Effector memory CD4-positive, alpha-beta T cell (primary cell): ENCODE results near the gene EPHB4.

Source experiments
- DNase-seq, 3 donors: peaks; one replicate each; pipeline ENCODE4 v3.0.0-alpha.2; 2020
- H3K27ac ChIP-seq: 2 replicates; pipeline ENCODE4 v1.7.0; 2013; ENCODE audit warnings: mild to moderate bottlenecking, low read length, moderate library complexity; ENCODE audit not compliant: insufficient read depth, poor library complexity, severe bottlenecking
- H3K27me3 ChIP-seq: replicated peaks from 2 replicates; pipeline ENCODE4 v1.7.0; 2013; ENCODE audit warnings: mild to moderate bottlenecking, low read length; ENCODE audit not compliant: insufficient read depth, control insufficient read depth, poor library complexity, severe bottlenecking
- H3K36me3 ChIP-seq: 2 replicates; pipeline ENCODE4 v1.7.0; 2013; ENCODE audit warnings: mild to moderate bottlenecking, low read length, moderate library complexity; ENCODE audit not compliant: control insufficient read depth, insufficient read depth
- H3K4me1 ChIP-seq: 2 replicates; pipeline ENCODE4 v1.7.0; 2013; ENCODE audit warnings: low read length, mild to moderate bottlenecking; ENCODE audit not compliant: control insufficient read depth, insufficient read depth, poor library complexity, severe bottlenecking
- H3K4me3 ChIP-seq: 2 replicates; pipeline ENCODE4 v1.7.0; 2013; ENCODE audit warnings: low read length, low read depth, mild to moderate bottlenecking; ENCODE audit not compliant: insufficient read depth, poor library complexity, severe bottlenecking
- H3K9me3 ChIP-seq: 2 replicates; pipeline ENCODE4 v1.7.0; 2013; ENCODE audit warnings: mild to moderate bottlenecking, low read length, moderate library complexity; ENCODE audit not compliant: control insufficient read depth

Gene EPHB4

DNA sequence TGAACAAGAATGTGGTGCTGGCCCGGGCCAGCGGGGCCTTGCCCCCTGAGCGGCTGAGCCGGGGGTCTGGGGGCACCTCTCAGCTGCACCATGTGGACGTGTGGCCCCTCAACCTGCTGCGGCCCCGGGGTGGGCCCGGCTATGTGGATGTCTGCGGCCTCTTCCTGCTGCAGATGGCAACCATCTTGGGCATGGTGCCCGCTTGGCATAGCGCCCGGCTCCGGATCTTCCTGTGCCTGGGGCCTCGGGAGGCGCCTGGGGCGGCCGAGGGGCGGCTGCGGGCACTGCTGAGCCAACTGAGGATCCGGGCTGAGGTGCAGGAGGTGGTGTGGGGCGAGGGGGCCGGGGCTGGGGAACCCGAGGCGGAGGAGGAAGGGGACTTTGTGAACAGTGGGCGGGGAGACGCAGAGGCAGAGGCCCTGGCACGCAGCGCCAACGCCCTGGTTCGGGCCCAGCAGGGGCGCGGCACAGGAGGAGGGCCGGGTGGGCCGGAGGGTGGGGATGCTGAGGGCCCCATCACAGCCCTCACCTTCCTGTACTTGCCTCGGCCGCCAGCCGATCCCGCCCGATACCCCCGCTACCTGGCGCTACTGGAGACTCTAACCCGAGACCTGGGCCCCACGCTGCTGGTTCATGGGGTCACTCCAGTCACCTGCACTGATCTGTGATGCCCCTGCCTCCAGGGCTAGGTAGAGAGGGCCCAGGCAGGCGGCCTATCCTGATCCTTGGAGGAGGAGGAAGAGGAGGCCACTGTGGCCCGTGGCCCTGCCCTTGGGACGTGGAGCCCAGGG, 38.8 kb upstream of the EPHB4 start:
- Histone ChIP-seq H3K27me3 (no peaks in the 10 kb centered on the region), H3K4me3 (no peak overlapping the region), H3K36me3 (peaks cover 15% of the 10 kb centered on the region), H3K9me3 (no peaks in the 10 kb centered on the region), H3K27ac (no peak overlapping the region), H3K4me1 (peaks cover 14% of the 10 kb centered on the region)
- no peak for DNase-seq

- H3K36me3 ChIP-seq: peaks cover 22% of the 10 kb centered on the region
- H3K4me3 ChIP-seq: no peak overlapping the region
- no peaks in the 10 kb centered on the region for H3K9me3 ChIP-seq
- DNase-seq: no peak
- H3K4me1 ChIP-seq: peaks cover 14% of the 10 kb centered on the region
- H3K27ac ChIP-seq: no peak overlapping the region
- no peaks in the 10 kb centered on the region for H3K27me3 ChIP-seq
Observed at GRCh38 chr7:100865372-100865911, 38.1 kb upstream of the EPHB4 start.

GRCh38 chr7:100864263-100864845, 37.0 kb upstream of the EPHB4 start:
- H3K36me3 ChIP-seq: peaks cover 32% of the 10 kb centered on the region
- no peak for DNase-seq
- no peak overlapping the region for H3K4me3 ChIP-seq
- no peak overlapping the region for H3K27ac ChIP-seq
- no peaks in the 10 kb centered on the region for H3K27me3 ChIP-seq
- peaks cover 14% of the 10 kb centered on the region for H3K4me1 ChIP-seq
- no peaks in the 10 kb centered on the region for H3K9me3 ChIP-seq

DNA sequence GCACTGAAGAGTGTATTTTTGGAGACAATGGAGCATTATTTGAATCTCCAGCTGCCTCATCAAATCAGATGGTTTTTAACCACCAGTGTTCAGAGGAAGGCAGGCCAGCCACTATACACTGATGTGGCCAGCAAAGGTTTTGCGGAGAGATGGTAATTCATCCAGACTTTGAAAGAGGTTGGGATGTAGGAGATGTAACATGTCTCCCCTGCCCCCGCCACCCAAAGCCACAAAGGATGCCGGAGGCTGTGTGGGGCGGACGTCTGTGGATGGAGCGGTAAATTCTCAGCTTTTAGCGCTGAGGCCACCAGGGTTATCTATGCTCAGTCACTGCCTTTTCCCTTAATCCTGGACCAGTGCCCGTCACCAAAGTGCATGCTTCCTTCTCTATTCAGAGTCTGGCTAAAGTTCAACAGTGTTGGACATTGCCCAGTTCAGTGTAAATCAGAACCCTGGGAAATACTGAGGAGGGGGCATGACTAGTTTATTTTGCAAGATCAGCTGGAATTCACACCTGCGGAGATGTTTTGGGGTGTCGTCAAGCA, 36.2 kb upstream of the EPHB4 start:
- no peak for DNase-seq
- no peak overlapping the region for H3K27ac ChIP-seq
- peaks cover 41% of the 10 kb centered on the region for H3K36me3 ChIP-seq
- no peak overlapping the region for H3K4me3 ChIP-seq
- no peaks in the 10 kb centered on the region for H3K9me3 ChIP-seq
- no peaks in the 10 kb centered on the region for H3K27me3 ChIP-seq
- H3K4me1 ChIP-seq: peaks cover 14% of the 10 kb centered on the region

- H3K27ac ChIP-seq: no peak overlapping the region
- no peaks in the 10 kb centered on the region for H3K27me3 ChIP-seq
- H3K4me3 ChIP-seq: no peak overlapping the region
- peaks cover 41% of the 10 kb centered on the region for H3K36me3 ChIP-seq
- no peaks in the 10 kb centered on the region for H3K9me3 ChIP-seq
- DNase-seq: no peak
- H3K4me1 ChIP-seq: peaks cover 1% of the 10 kb centered on the region
Observed at GRCh38 chr7:100861616-100861985, 34.3 kb upstream of the EPHB4 start.

DNA sequence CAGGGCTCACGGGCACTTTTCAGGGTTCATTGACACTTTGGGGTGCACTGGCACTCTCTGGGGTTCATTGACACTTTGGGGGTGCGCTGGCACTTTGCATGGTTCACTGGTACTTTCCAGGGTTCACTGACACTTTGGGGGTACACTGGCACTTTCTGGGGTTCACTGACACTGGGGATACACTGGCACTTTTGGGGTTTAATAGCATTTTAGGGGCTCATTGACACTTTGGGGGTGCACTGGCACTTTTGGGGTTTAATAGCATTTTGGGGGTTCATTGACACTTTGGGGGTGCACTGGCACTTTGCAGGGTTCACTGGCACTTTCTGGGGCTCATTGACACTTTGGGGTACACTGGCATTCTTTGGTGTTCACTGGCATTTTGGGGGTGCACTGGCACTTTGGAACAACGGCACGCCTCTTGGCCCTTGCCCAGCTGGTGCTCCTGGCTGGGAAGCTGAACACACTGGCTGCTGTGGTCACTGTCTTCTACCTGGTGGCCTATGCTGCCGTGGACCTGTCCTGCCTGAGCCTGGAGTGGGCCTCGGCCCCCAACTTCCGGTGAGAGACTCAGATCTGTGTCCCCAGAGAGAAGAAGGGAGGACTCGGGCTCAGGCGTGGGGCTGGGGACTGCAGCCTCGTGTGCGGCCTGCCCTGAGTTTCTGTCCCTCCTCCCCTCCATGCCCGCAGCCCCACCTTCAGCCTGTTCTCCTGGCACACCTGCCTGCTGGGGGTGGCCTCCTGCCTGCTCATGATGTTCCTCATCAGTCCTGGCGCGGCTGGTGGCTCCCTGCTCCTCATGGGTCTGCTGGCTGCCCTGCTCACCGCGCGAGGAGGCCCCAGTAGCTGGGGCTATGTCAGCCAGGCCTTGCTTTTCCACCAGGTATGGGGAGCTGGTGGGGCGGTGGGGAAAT, 33.6 kb upstream of the EPHB4 start:
- no peaks in the 10 kb centered on the region for H3K27me3 ChIP-seq
- no peak overlapping the region for H3K4me3 ChIP-seq
- H3K9me3 ChIP-seq: no peaks in the 10 kb centered on the region
- no peak overlapping the region for H3K27ac ChIP-seq
- H3K36me3 ChIP-seq: peaks cover 41% of the 10 kb centered on the region
- no peak for DNase-seq
- H3K4me1 ChIP-seq: no peaks in the 10 kb centered on the region

GRCh38 chr7:100859856-100860255, 32.5 kb upstream of the EPHB4 start:
- H3K36me3 ChIP-seq: peaks cover 41% of the 10 kb centered on the region
- H3K27ac ChIP-seq: no peak overlapping the region
- no peaks in the 10 kb centered on the region for H3K4me1 ChIP-seq
- no peaks in the 10 kb centered on the region for H3K9me3 ChIP-seq
- DNase-seq: no peak
- H3K4me3 ChIP-seq: no peak overlapping the region
- no peaks in the 10 kb centered on the region for H3K27me3 ChIP-seq

DNA sequence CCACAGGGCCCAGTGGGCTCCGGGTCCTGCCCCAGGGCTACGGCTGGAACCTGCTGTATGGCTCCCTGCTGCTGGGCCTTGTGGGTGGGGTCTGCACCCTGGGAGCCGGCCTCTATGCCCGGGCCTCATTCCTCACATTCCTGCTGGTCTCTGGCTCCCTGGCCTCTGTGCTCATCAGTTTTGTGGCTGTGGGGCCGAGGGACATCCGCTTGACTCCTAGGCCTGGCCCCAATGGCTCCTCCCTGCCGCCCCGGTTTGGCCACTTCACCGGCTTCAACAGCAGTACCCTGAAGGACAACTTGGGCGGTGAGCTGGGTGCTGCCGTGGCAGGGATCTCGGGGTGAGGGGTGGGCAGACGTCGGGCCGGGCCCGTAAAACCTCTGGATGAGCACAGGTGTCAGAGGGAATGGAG, 29.6 kb upstream of the EPHB4 start:
- no peak overlapping the region for H3K27ac ChIP-seq
- no peaks in the 10 kb centered on the region for H3K9me3 ChIP-seq
- no peaks in the 10 kb centered on the region for H3K27me3 ChIP-seq
- H3K36me3 ChIP-seq: peaks cover 32% of the 10 kb centered on the region
- DNase-seq: no peak
- no peak overlapping the region for H3K4me3 ChIP-seq
- H3K4me1 ChIP-seq: peaks cover 8% of the 10 kb centered on the region

- Histone ChIP-seq H3K4me1 (peaks cover 13% of the 10 kb centered on the region), H3K27me3 (no peaks in the 10 kb centered on the region), H3K27ac (no peak overlapping the region), H3K9me3 (no peaks in the 10 kb centered on the region), H3K4me3 (no peak overlapping the region), H3K36me3 (peaks cover 20% of the 10 kb centered on the region)
- DNase-seq: no peak
Observed at GRCh38 chr7:100855515-100855914, 28.2 kb upstream of the EPHB4 start.
